Astrocyte (in vitro differentiated cells and primary cell): ENCODE results near the gene CPXM1. TPM values are rescaled to one million over a fixed set of nuclear protein-coding genes. Genes with fewer than 3 reads are reported as not detected.

Experiments
- DNase-seq: peaks from one replicate; pipeline ENCODE4 v3.0.0-alpha.2; 2010; ENCODE audit warnings: low read depth
- FAIRE-seq: peaks from 2 replicates; lab custom pipeline; 2011; peaks lifted over from hg19 to GRCh38; lab: Jason Lieb, UNC
- H2AFZ ChIP-seq: 2 replicates; pipeline ENCODE4 v1.6.0; 2012; ENCODE audit warnings: low read depth, low read length, inconsistent platforms
- H3K27ac ChIP-seq: 2 replicates; pipeline ENCODE4 v1.5.1; 2011; ENCODE audit warnings: low read depth, low read length, inconsistent platforms
- H3K27me3 ChIP-seq: 2 replicates; pipeline ENCODE4 v1.6.0; 2011; ENCODE audit warnings: low read length, inconsistent platforms; ENCODE audit not compliant: insufficient read depth
- H3K36me3 ChIP-seq: 2 replicates; pipeline ENCODE4 v1.5.1; 2011; ENCODE audit warnings: low read length, inconsistent platforms; ENCODE audit not compliant: insufficient read depth
- H3K4me1 ChIP-seq: 2 replicates; pipeline ENCODE4 v1.5.1; 2011; ENCODE audit warnings: low read length, inconsistent platforms; ENCODE audit not compliant: insufficient read depth
- H3K4me2 ChIP-seq: 2 replicates; pipeline ENCODE4 v1.6.0; 2012; ENCODE audit warnings: low read length, inconsistent platforms
- H3K4me3 ChIP-seq: 2 replicates; pipeline ENCODE4 v1.5.1; 2011; ENCODE audit warnings: low read depth, mild to moderate bottlenecking, low read length, inconsistent platforms; ENCODE audit not compliant: insufficient read depth
- H3K79me2 ChIP-seq: 2 replicates; pipeline ENCODE4 v1.6.0; 2012; ENCODE audit warnings: mild to moderate bottlenecking, low read length, inconsistent platforms; ENCODE audit not compliant: insufficient read depth
- H3K9ac ChIP-seq: 2 replicates; pipeline ENCODE4 v1.6.0; 2012; ENCODE audit warnings: mild to moderate bottlenecking, low read length, inconsistent platforms
- H3K9me3 ChIP-seq: 2 replicates; pipeline ENCODE4 v1.5.1; 2012; ENCODE audit warnings: low read depth, mild to moderate bottlenecking, low read length, inconsistent platforms; ENCODE audit not compliant: insufficient read depth
- H4K20me1 ChIP-seq: 2 replicates; pipeline ENCODE4 v1.6.0; 2012; ENCODE audit warnings: low read length, inconsistent platforms; ENCODE audit not compliant: insufficient read depth
- H3K27ac Mint-ChIP-seq: one replicate; pipeline ENCODE4 v1.8.0; 2021; ENCODE audit warnings: mild to moderate bottlenecking, mixed read lengths; ENCODE audit not compliant: unreplicated experiment
- H3K27me3 Mint-ChIP-seq: one replicate; pipeline ENCODE4 v1.8.0; 2021; ENCODE audit warnings: low read depth, mixed read lengths; ENCODE audit not compliant: unreplicated experiment
- H3K36me3 Mint-ChIP-seq: one replicate; pipeline ENCODE4 v1.8.0; 2021; ENCODE audit warnings: low read depth, mixed read lengths; ENCODE audit not compliant: unreplicated experiment
- H3K4me1 Mint-ChIP-seq: one replicate; pipeline ENCODE4 v1.8.0; 2021; ENCODE audit warnings: low read depth, mixed read lengths; ENCODE audit not compliant: unreplicated experiment
- H3K4me3 Mint-ChIP-seq: one replicate; pipeline ENCODE4 v1.8.0; 2021; ENCODE audit warnings: mild to moderate bottlenecking, moderate library complexity, mixed read lengths; ENCODE audit not compliant: unreplicated experiment
- H3K9me3 Mint-ChIP-seq: one replicate; pipeline ENCODE4 v1.8.0; 2021; ENCODE audit warnings: mild to moderate bottlenecking, mixed read lengths; ENCODE audit not compliant: unreplicated experiment
- CTCF ChIP-seq: IDR thresholded peaks from 2 replicates; pipeline ENCODE4 v1.5.1; 2011; ENCODE audit warnings: low read depth, mild to moderate bottlenecking, inconsistent platforms, low read length, moderate library complexity; ENCODE audit not compliant: insufficient read depth
- EZH2 ChIP-seq: IDR thresholded peaks from 2 replicates; pipeline ENCODE4 v1.6.1; 2012; ENCODE audit warnings: mild to moderate bottlenecking, low read length, inconsistent platforms; ENCODE audit not compliant: insufficient read depth
- total RNA-seq: library from RNA; stranded (reverse); gene quantifications from 2 replicates; pipeline ENCODE4 v1.2.1, GENCODE V29; 2021

CPXM1 gene
- total RNA-seq, 1 donor from 2014 or later = 10.9 TPM

- H2AFZ ChIP-seq = no peak overlapping the region
- H3K4me3 ChIP-seq = no peak overlapping the region
- no peaks in the 10 kb centered on the region for H4K20me1 ChIP-seq
- no peaks in the 10 kb centered on the region for H3K36me3 ChIP-seq
- peaks cover 13% of the 10 kb centered on the region for H3K4me1 ChIP-seq
- H3K4me3 Mint-ChIP-seq = no peak overlapping the region
- no peak overlapping the region for H3K27ac ChIP-seq
- H3K79me2 ChIP-seq = no peaks in the 10 kb centered on the region
- H3K9me3 Mint-ChIP-seq = peaks cover 9% of the 10 kb centered on the region
- no peaks in the 10 kb centered on the region for H3K36me3 Mint-ChIP-seq
- peaks cover 35% of the 10 kb centered on the region for H3K27me3 Mint-ChIP-seq
- no peak overlapping the region for H3K27ac Mint-ChIP-seq
- no peak overlapping the region for H3K9ac ChIP-seq
- DNase-seq = no peak
- peaks cover 16% of the 10 kb centered on the region for H3K27me3 ChIP-seq
- H3K9me3 ChIP-seq = no peaks in the 10 kb centered on the region
- peak overlapping the region; percentile 71 for H3K4me2 ChIP-seq
- peaks cover 11% of the 10 kb centered on the region for H3K4me1 Mint-ChIP-seq
- no peak for TF ChIP-seq CTCF
- peak; percentile 78 for TF ChIP-seq EZH2
- FAIRE-seq = no peak
These were observed 20.8 kb upstream of the CPXM1 start for GRCh38 chr20:2820896-2821869.

DNA sequence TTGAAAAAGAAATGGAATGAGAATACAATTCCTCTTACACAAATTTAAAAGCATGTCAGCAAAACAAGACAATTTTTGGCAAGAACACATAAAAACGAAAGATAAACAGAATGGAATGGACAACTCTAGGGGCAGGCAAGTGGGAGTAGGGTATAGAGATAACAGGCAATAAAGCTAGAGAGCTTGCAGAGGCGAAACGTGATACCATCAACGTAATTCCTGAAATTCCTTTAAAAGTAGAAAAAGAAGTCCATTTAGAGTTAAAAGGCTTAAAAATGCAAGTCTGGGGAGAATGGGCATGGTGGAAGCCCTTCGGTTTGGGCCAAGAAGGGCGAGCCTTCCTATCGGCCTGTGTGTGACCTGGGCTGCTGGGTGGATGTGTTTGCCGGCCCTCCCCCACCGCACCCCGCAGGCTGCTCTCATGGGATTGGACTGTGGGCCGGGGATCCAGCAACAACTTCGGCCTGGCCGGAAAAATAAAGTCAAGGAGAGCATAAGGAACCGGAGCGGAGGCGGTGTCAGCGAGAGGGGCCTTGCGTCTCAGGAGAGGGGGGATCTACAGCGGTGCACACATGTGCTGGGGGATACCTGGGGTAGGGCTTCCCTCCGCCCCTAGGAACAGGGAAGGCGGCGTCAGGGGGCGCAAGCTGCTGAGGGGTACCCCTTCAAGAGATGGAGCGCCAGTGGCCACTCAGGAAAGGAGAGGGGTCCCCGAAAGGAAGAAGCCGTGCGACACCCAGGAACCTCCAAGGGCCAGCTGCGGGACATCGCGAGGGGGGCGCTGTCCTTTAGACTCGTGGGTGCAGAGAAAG is 19.9 kb upstream of the CPXM1 start:
- no peak overlapping the region for H3K9ac ChIP-seq
- H3K9me3 ChIP-seq = no peaks in the 10 kb centered on the region
- H3K27me3 ChIP-seq = peaks cover 14% of the 10 kb centered on the region
- Mint-ChIP-seq H3K9me3 (peaks cover 6% of the 10 kb centered on the region), H3K27me3 (peaks cover 37% of the 10 kb centered on the region), H3K4me3 (no peak overlapping the region), H3K27ac (no peak overlapping the region), H3K4me1 (peaks cover 15% of the 10 kb centered on the region), H3K36me3 (no peaks in the 10 kb centered on the region)
- H3K79me2 ChIP-seq = no peaks in the 10 kb centered on the region
- H3K4me1 ChIP-seq = peaks cover 16% of the 10 kb centered on the region
- no peak overlapping the region for H2AFZ ChIP-seq
- TF ChIP-seq CTCF (no peak), EZH2 (peak; percentile 36)
- FAIRE-seq = no peak
- peak overlapping the region; percentile 71 for H3K4me2 ChIP-seq
- H3K4me3 ChIP-seq = no peak overlapping the region
- H4K20me1 ChIP-seq = no peaks in the 10 kb centered on the region
- H3K36me3 ChIP-seq = no peaks in the 10 kb centered on the region
- H3K27ac ChIP-seq = no peak overlapping the region
- peak; percentile 51 for DNase-seq
